Naive thymus-derived CD4-positive, alpha-beta T cell (primary cell): Measurements from ENCODE around the gene TAF1L. TPM values are rescaled to one million over a fixed set of nuclear protein-coding genes. Genes with fewer than 3 reads are reported as not detected.

ENCODE experiments used
- ATAC-seq: fragments of 150-1000 bp; cut with Tn5 transposase; 2 replicates; pipeline ENCODE4 v1.10.0; 2021; ENCODE audit warnings: mild to moderate bottlenecking, moderate library complexity
- CTCF ChIA-PET: fragments of 350-600 bp; sonication (Branson Sonifier 250); formaldehyde crosslinking; loops from one replicate; lab custom pipeline; 2021; ENCODE audit warnings: antibody characterized with exemption; lab: Charles Lee
- POLR2A ChIA-PET: fragments of 350-600 bp; sonication (Branson Sonifier 250); formaldehyde crosslinking; loops from one replicate; lab custom pipeline; 2021; ENCODE audit warnings: antibody characterized with exemption, inconsistent platforms; lab: Charles Lee
- DNase-seq, 9 donors: peaks; one replicate each; pipeline versions ENCODE4 v3.0.0 to v3.0.0-alpha.2; 2020 to 2022; ENCODE audit warnings: mixed read lengths in 1 of 9
- H3K27ac ChIP-seq: one replicate; pipeline ENCODE4 v1.7.0; 2013; ENCODE audit warnings: mild to moderate bottlenecking, low read depth, low read length, moderate library complexity
- H3K27me3 ChIP-seq, 2 donors: one replicate each; pipeline ENCODE4 v1.7.0; 2013; ENCODE audit warnings: low read length in 2 of 2, mild to moderate bottlenecking in 2 of 2, moderate library complexity in 2 of 2; ENCODE audit not compliant: control insufficient read depth in 2 of 2, insufficient read depth in 2 of 2
- H3K36me3 ChIP-seq, 3 experiments: 1 replicate in 2 of 3; 2 replicates in 1 of 3; pipeline ENCODE4 v1.7.0; 2013; ENCODE audit warnings: low read length in 3 of 3, mild to moderate bottlenecking in 3 of 3, moderate library complexity in 1 of 3; ENCODE audit not compliant: insufficient read depth in 3 of 3, control insufficient read depth in 2 of 3
- H3K4me1 ChIP-seq, 2 donors: one replicate each; pipeline ENCODE4 v1.7.0; 2013; ENCODE audit warnings: low read length in 2 of 2, mild to moderate bottlenecking in 2 of 2, moderate library complexity in 1 of 2; ENCODE audit not compliant: control insufficient read depth in 2 of 2, insufficient read depth in 2 of 2
- H3K4me3 ChIP-seq: 2 replicates; pipeline ENCODE4 v1.7.0; 2013; ENCODE audit warnings: mild to moderate bottlenecking, low read length
- H3K9me3 ChIP-seq, 3 experiments: 1 replicate in 2 of 3; 2 replicates in 1 of 3; pipeline ENCODE4 v1.7.0; 2013; ENCODE audit warnings: low read length in 3 of 3; ENCODE audit not compliant: control insufficient read depth in 2 of 3
- H3K27ac Mint-ChIP-seq, 9 donors: one replicate each; pipeline ENCODE4 v1.8.0; 2020 to 2022; ENCODE audit warnings: mixed read lengths in 9 of 9, mild to moderate bottlenecking in 8 of 9, moderate library complexity in 5 of 9, inconsistent platforms in 2 of 9
- H3K27me3 Mint-ChIP-seq, 5 donors: one replicate each; pipeline ENCODE4 v1.8.0; 2021 to 2022; ENCODE audit warnings: mixed read lengths in 5 of 5, mild to moderate bottlenecking in 1 of 5
- H3K36me3 Mint-ChIP-seq, 5 donors: one replicate each; pipeline ENCODE4 v1.8.0; 2020 to 2022; ENCODE audit warnings: mixed read lengths in 5 of 5, mild to moderate bottlenecking in 3 of 5, inconsistent platforms in 1 of 5
- H3K4me1 Mint-ChIP-seq, 7 donors: one replicate each; pipeline ENCODE4 v1.8.0; 2020 to 2022; ENCODE audit warnings: mixed read lengths in 7 of 7, mild to moderate bottlenecking in 3 of 7, inconsistent platforms in 1 of 7
- H3K4me3 Mint-ChIP-seq, 10 donors: one replicate each; pipeline ENCODE4 v1.8.0; 2020 to 2022; ENCODE audit warnings: mild to moderate bottlenecking in 10 of 10, mixed read lengths in 10 of 10, moderate library complexity in 6 of 10, inconsistent platforms in 2 of 10
- H3K9me3 Mint-ChIP-seq, 11 donors: one replicate each; pipeline ENCODE4 v1.8.0; 2020 to 2022; ENCODE audit warnings: mixed read lengths in 11 of 11, mild to moderate bottlenecking in 4 of 11, inconsistent platforms in 1 of 11, moderate library complexity in 1 of 11
- intact Hi-C, 2 donors: fragments of 100-400 bp; cut with micrococcal nuclease; formaldehyde crosslinking; loops; one replicate each; pipeline ENCODE4 v1.15.1; 2023
- polyA plus RNA-seq, 2 donors: library from polyadenylated mRNA; unstranded; fragments of 300-500 nt; fragmentation: Illumina TruSeq; gene quantifications; one replicate each; pipeline ENCODE4 v1.2.3, GENCODE V29; 2021
- total RNA-seq, 6 experiments: library from RNA in 5 of 6; stranded (reverse) in 5 of 6; gene quantifications; 1 replicate in 5 of 6; 2 replicates in 1 of 6; pipeline ENCODE4 v1.2.3 and lab custom pipeline; 2021 to 2026

The TAF1L gene
- total RNA-seq (under 1 TPM in 3 of 5 experiments, not detected in 2; 0.05 TPM), polyA plus RNA-seq (not detected), total RNA-seq (lab: John Stamatoyannopoulos, UW) (0.40 reads per million)

DNA sequence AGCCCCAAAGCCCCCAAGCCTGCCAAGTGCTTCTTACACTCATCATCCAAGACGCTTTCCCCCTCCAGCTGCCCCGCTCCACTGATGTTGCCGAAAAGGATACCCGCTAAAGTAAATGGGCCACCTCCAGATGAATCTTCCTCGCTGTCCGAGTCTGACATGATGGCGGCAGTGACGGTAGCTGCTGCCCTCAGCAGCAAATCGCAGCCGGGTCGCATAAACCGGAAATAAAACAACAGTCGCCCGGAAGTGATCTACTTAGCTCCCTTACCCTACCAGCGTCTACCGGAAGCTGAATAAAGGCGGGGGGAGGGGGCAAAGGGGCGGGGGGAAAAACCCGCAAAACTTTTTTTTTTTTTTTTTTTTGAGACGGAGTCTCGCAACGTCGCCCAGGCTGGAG lies at the start of gene TAF1L:
TSS of gene TAF1L (minus strand) at position 308 of the 400 bp plus-strand sequence. CDS start at position 218, 90 bp downstream.
- no peaks in the 10 kb centered on the region for H3K36me3 ChIP-seq
- no peak within 1 kb of the TSS for H3K4me3 ChIP-seq
- Mint-ChIP-seq H3K9me3 (peaks cover 0 to 15% (median 3%) of the 10 kb centered on the region in 11 donors), H3K4me3 (no peak within 1 kb of the TSS), H3K27me3 (peaks cover 3 to 31% (median 14%) of the 10 kb centered on the region in 5 donors), H3K27ac (no peak within 1 kb of the TSS), H3K4me1 (no peaks in the 10 kb centered on the region), H3K36me3 (no peaks in the 10 kb centered on the region)
- intact Hi-C loops, result no loop called here
- H3K27ac ChIP-seq, result no peak within 1 kb of the TSS
- no peaks in the 10 kb centered on the region for H3K27me3 ChIP-seq
- H3K9me3 ChIP-seq, result no peaks in the 10 kb centered on the region
- DNase-seq (no peak), ATAC-seq (no peak)
- CTCF ChIA-PET, result no interaction called here
- POLR2A ChIA-PET, result no interaction called here
- H3K4me1 ChIP-seq, result no peaks in the 10 kb centered on the region

GRCh38 chr9:32681751-32682150 lies 46.3 kb upstream of the TAF1L start:
- H3K27ac Mint-ChIP-seq, result no peak overlapping the region
- intact Hi-C loops, result no loop called here
- Histone ChIP-seq H3K9me3 (no peaks in the 10 kb centered on the region), H3K36me3 (no peaks in the 10 kb centered on the region), H3K27me3 (no peaks in the 10 kb centered on the region), H3K4me3 (no peak overlapping the region), H3K27ac (no peak overlapping the region), H3K4me1 (no peaks in the 10 kb centered on the region)
- ChIA-PET CTCF (no interaction called here), POLR2A (no interaction called here)
- H3K4me3 Mint-ChIP-seq, result no peak overlapping the region
- peaks cover 5 to 53% (median 25%) of the 10 kb centered on the region in 11 donors for H3K9me3 Mint-ChIP-seq
- ATAC-seq, result no peak
- H3K4me1 Mint-ChIP-seq, result no peaks in the 10 kb centered on the region
- no peak for DNase-seq
- peaks cover 0 to 37% (median 28%) of the 10 kb centered on the region in 5 donors for H3K27me3 Mint-ChIP-seq
- H3K36me3 Mint-ChIP-seq, result peaks cover 0 to 8% (median 0%) of the 10 kb centered on the region in 5 donors

DNA sequence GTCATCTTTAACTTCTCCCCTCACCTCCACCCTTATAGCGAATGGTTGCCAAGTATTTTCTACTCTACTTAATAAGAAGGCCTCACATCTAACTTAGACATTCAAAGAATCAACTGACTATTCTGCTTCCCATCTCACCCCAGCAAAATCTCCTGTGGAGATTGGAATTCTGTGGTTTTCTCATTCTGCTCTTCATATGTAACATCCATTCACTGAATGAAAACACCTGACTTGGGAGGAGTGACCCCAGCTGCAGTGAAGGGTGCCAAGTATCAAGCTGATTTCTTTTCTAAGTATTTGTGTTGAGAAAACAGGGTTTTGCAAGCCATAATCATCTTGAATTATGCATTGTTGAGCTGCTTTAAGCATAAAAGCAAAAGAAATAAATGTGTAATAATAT lies 42.5 kb upstream of the TAF1L start:
- Histone ChIP-seq H3K36me3 (no peaks in the 10 kb centered on the region), H3K4me3 (no peak overlapping the region), H3K4me1 (no peaks in the 10 kb centered on the region), H3K9me3 (no peaks in the 10 kb centered on the region), H3K27ac (no peak overlapping the region), H3K27me3 (no peaks in the 10 kb centered on the region)
- ChIA-PET POLR2A (no interaction called here), CTCF (no interaction called here)
- no peak for ATAC-seq
- no peaks in the 10 kb centered on the region for H3K4me1 Mint-ChIP-seq
- peaks cover 0 to 27% (median 13%) of the 10 kb centered on the region in 11 donors for H3K9me3 Mint-ChIP-seq
- H3K4me3 Mint-ChIP-seq, result no peak overlapping the region
- no peak for DNase-seq
- intact Hi-C loops, result no loop called here
- H3K27me3 Mint-ChIP-seq, result peaks cover 0 to 23% (median 20%) of the 10 kb centered on the region in 5 donors
- H3K36me3 Mint-ChIP-seq, result peaks cover 0 to 5% (median 0%) of the 10 kb centered on the region in 5 donors
- H3K27ac Mint-ChIP-seq, result no peak overlapping the region

- DNase-seq (no peak), ATAC-seq (no peak)
- intact Hi-C loops, result no loop called here
- POLR2A ChIA-PET, result no interaction called here
- H3K4me3 Mint-ChIP-seq, result no peak overlapping the region
- H3K36me3 Mint-ChIP-seq, result no peaks in the 10 kb centered on the region
- peaks cover 0 to 12% (median 7%) of the 10 kb centered on the region in 5 donors for H3K27me3 Mint-ChIP-seq
- no peaks in the 10 kb centered on the region for H3K27me3 ChIP-seq
- no peaks in the 10 kb centered on the region for H3K36me3 ChIP-seq
- H3K4me1 ChIP-seq, result no peaks in the 10 kb centered on the region
- no peak overlapping the region for H3K27ac ChIP-seq
- no peaks in the 10 kb centered on the region for H3K4me1 Mint-ChIP-seq
- no peaks in the 10 kb centered on the region for H3K9me3 ChIP-seq
- H3K27ac Mint-ChIP-seq, result no peak overlapping the region
- peaks cover 0 to 3% (median 0%) of the 10 kb centered on the region in 11 donors for H3K9me3 Mint-ChIP-seq
- H3K4me3 ChIP-seq, result no peak overlapping the region
- CTCF ChIA-PET, result no interaction called here
Measured at GRCh38 chr9:32672469-32672868, 37.0 kb upstream of the TAF1L start.

GRCh38 chr9:32671333-32671732 lies 35.9 kb upstream of the TAF1L start:
- no peaks in the 10 kb centered on the region for H3K36me3 Mint-ChIP-seq

GRCh38 chr9:32665101-32665500 lies 29.6 kb upstream of the TAF1L start:
- H3K4me1 ChIP-seq, result no peaks in the 10 kb centered on the region
- no peak overlapping the region for H3K4me3 Mint-ChIP-seq
- no peak overlapping the region for H3K27ac Mint-ChIP-seq
- ATAC-seq (no peak), DNase-seq (no peak)
- no peaks in the 10 kb centered on the region for H3K4me1 Mint-ChIP-seq
- intact Hi-C loops, result no loop called here
- no peaks in the 10 kb centered on the region for H3K27me3 ChIP-seq
- ChIA-PET CTCF (no interaction called here), POLR2A (no interaction called here)
- peaks cover 0 to 10% (median 0%) of the 10 kb centered on the region in 11 donors for H3K9me3 Mint-ChIP-seq
- H3K27me3 Mint-ChIP-seq, result peaks cover 0 to 44% (median 8%) of the 10 kb centered on the region in 5 donors
- no peak overlapping the region for H3K27ac ChIP-seq
- no peak overlapping the region for H3K4me3 ChIP-seq
- no peaks in the 10 kb centered on the region for H3K9me3 ChIP-seq
- H3K36me3 ChIP-seq, result no peaks in the 10 kb centered on the region
- H3K36me3 Mint-ChIP-seq, result peaks cover 0 to 7% (median 0%) of the 10 kb centered on the region in 5 donors

More at GRCh38 chr9:32671333-32671732, 35.9 kb upstream of the TAF1L start:
- Histone ChIP-seq H3K36me3 (no peaks in the 10 kb centered on the region), H3K4me1 (no peaks in the 10 kb centered on the region), H3K4me3 (no peak overlapping the region), H3K27me3 (no peaks in the 10 kb centered on the region), H3K9me3 (no peaks in the 10 kb centered on the region), H3K27ac (no peak overlapping the region)
- H3K4me3 Mint-ChIP-seq, result no peak overlapping the region
- ATAC-seq, result no peak
- no peak overlapping the region for H3K27ac Mint-ChIP-seq
- no peaks in the 10 kb centered on the region for H3K4me1 Mint-ChIP-seq
- H3K27me3 Mint-ChIP-seq, result peaks cover 0 to 9% (median 3%) of the 10 kb centered on the region in 5 donors
- ChIA-PET POLR2A (no interaction called here), CTCF (no interaction called here)
- no peak for DNase-seq
- H3K9me3 Mint-ChIP-seq, result peaks cover 0 to 3% (median 0%) of the 10 kb centered on the region in 11 donors
- intact Hi-C loops, result no loop called here

- no peak for ATAC-seq
- POLR2A ChIA-PET, result no interaction called here
- H3K4me3 ChIP-seq, result no peak overlapping the region
- CTCF ChIA-PET, result no interaction called here
- peaks cover 0 to 7% (median 0%) of the 10 kb centered on the region in 5 donors for H3K36me3 Mint-ChIP-seq
- no peak overlapping the region for H3K27ac Mint-ChIP-seq
- intact Hi-C loops, result no loop called here
- H3K4me1 Mint-ChIP-seq, result no peaks in the 10 kb centered on the region
- peaks cover 0 to 46% (median 14%) of the 10 kb centered on the region in 5 donors for H3K27me3 Mint-ChIP-seq
- no peaks in the 10 kb centered on the region for H3K4me1 ChIP-seq
- no peaks in the 10 kb centered on the region for H3K36me3 ChIP-seq
- H3K9me3 Mint-ChIP-seq, result peaks cover 0 to 16% (median 0%) of the 10 kb centered on the region in 11 donors
- H3K27me3 ChIP-seq, result no peaks in the 10 kb centered on the region
- DNase-seq, result no peak
- H3K9me3 ChIP-seq, result no peaks in the 10 kb centered on the region
- no peak overlapping the region for H3K4me3 Mint-ChIP-seq
- H3K27ac ChIP-seq, result no peak overlapping the region
Measured at GRCh38 chr9:32663741-32664140, 28.3 kb upstream of the TAF1L start.
